ELR (cell line): ENCODE results near the gene TMEM255A.
A peak's percentile ranks its signal among the peaks of the same experiment; 100 is the strongest.

Source experiments
- DNase-seq: peaks from one replicate; pipeline ENCODE4 v3.0.0-alpha.2; 2015; ENCODE audit warnings: low read depth

TMEM255A gene

DNA sequence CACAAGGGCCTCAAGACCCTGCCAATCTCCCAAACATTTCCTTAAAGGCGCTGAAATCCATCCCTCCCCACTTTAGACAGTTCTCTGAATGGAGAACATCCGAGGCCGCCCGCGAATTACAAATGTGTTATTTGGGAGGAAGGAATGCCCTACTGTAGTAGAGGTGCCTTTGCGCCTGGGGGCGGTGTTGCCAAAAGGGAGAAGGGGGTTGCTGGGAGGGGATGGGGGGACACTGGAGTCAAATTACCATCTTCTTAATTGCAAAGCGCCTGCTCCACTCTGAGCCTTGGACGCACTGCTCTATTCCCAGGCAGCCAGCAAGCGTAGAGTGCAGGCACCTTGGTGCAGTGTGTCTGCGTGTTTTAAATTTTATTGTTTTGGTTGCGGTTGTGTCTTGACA, 2.7 kb downstream of the TMEM255A start:
- no peak for DNase-seq

DNA sequence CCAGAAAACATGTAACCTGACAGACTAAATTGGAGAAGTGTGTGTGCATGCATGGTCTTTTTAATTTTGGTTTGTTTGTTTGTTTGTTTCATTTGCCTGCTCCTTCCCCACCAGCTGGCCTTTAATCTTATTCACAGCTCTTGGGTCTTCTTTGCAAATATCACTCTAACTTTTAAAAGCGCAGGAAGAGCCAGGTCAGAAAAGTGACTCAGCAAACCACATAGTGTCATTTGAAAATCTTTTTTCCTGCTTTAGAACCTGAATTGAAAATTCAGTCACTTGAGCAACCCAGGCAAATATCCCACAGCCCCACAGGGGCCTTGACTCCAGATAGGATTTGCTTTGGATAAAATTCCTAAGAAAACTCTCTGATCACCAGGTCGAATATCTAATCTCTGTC, 4.6 kb downstream of the TMEM255A start:
- peak; percentile 24 for DNase-seq

DNA sequence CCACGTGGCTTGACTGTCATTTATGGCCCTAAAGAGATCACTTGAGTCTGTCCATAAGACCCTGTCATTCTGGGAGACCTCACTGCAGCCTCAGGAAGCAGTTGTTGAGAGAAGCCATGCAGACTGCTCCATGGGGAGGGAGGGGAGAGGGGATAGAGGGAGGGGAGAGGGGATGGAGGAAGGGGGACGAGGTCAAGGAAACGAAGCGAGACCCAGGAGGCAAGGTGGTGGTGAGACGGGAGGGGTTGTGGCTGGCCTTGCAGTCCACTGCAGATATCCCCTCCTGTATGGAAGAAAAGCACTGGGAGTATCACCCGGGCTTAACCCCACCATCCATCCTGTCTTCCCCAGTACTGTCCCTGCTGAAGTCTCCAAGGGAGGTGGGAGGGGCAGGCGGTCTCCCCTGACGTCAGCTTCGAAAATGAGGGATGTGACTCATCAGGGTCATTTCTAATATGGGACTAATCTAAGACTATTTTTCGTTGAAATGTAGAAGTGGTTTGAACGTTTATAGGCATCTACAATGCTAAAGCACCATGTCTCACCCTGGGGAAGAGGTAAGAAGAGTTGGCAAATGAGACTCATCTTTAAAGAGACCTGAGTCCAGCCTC, 5.6 kb downstream of the TMEM255A start:
- DNase-seq, result peak; percentile 42

DNA sequence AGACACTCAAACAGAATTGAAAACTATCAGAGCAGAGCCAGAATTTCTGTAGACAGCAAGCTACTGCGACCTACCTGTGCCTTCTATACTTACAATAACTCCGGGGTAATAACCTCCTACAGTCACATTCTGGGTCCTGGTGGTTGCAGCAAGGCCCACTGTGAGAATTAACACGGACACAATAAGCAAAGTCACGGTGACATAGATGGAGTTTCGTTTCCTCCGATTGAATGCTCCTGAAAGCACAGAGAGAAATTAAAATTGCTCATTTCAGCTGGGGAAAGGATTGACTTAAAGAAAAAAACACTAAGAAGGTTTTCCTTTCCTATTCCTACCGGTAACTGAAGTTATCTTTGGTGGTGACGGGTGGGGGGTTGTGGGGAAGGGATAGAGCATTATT, 7.0 kb downstream of the TMEM255A start:
- no peak for DNase-seq

DNA sequence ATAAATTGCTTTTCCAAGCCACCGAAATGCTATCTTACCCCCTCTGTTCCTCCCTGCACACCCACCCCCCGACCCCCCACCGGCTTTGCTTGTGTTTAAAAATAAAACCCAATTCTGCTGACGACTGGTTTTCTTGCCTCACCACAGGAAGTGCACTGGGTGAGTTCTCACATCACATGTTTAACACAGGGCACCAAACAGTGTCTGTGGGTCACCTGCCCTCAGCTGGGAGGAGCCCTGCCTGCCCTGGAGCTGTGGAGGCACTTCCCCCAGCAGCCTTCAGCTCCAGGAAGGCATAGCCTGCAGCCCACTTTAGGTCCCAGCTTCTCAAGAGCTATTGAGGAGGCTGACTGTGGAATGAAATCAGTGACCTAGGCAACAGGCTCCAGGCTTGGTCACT, 8.8 kb downstream of the TMEM255A start:
- no peak for DNase-seq

DNA sequence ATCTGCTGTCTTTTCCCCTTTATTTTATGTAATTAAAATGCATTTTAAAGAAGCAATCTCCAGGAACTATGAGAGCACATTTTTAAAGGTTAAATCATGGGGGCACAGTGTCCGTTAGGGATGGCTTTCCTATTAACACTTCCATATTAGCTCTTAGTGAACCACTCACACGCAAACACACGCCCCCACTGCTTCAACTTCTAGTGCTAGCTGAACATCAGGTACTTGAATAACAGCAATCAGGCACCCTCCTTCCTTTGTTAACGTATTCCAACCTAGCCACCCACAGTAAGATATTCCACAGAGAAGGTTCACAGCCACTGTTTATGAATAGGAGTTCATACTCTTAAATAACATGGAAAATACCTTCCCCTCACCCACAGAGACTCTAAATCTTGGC, 9.3 kb downstream of the TMEM255A start:
- no peak for DNase-seq

DNA sequence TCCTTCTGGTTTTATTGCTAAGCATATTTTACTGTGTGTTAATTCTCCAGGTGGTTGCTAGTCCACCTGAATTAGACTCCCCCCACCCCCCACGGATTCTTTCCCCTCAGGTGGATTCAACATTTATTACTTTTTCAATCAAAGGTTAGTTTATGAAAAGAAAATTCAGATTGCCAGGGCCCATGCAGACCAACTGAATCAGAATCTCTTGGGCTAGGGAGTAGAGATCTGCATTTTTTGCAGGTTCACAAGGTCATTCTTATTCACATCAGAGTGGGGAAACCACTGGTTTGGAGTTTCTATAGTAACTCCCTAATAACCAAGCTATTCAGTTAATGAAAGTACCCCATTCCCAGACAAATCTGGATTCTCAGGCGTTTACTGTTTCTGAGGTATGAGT, 9.8 kb downstream of the TMEM255A start:
- DNase-seq, result no peak

DNA sequence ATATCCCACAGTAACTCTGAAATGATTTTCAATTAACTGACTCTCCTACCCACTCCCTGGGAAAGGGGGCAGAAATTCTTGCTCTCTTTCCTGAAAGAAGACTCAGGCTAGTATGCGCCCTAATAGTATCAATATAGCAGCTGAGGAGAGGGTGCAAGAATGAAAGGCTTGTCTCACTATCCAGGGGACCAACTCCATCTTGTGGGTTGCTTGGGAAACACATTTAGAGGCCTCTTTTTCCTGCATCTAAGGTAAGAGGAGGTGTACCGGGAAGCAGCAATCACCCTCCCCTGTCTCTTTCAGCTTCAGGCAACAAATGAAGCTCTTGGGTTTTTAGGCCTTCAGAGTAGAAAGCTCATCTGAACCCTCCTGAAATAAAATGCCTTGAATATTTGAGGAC, 11.3 kb downstream of the TMEM255A start:
- DNase-seq, result peak; percentile 6

DNA sequence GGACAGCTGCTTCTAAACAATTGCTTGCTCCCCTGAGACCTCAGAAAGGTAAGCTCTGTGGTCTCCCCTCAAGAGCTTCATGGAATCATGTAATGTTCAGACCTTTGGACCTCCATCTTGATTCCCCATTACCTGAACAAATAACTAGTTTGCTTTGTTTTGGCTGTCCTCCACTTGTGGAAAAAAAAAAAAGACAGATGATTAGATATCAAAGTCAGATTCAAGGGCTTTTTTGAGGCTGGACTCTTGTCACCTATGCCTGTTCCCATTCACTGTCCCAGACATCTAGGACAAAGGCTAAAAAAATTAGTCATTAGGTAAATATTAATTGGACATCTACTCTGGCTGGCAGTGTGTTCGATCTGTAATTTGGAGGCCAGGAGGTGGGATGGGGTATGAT, 13.3 kb downstream of the TMEM255A start:
- no peak for DNase-seq

DNA sequence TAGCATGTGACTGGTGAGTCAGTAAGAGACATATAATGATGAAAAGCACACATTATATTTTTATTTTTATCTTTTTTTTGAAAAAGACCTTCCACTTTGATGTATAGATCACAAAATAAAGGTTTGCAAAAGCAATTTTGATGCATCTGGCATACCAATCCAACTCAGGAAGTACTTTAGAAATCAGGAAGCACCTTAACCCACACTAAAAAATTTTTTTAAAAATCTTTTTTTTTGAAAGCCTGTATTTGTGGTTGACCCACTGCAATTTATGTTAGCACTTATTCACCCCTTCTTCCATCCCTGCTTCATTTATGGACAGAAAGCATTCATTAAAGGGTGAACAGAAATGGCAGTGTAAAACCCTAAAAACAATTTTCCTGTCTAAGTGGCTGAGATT, 16.6 kb downstream of the TMEM255A start:
- DNase-seq, result no peak

DNA sequence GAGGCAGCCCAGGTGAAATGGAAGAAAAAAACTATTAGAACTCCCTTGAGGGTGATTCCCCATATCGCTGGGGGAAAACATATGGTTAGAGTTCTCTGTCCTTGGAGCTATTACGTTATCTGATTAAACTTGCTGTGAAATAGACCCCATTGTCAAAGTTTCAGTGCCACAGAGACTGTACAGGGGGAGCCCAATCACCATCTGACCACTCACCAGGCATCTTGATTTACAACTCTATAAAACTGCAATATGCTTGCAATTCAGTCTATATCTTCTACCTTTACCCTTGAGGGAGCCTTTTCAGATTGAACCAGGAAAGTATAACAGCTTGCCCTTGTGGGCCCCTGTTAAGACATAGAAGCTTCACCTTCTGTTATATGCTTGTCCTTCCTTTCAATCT, 18.2 kb downstream of the TMEM255A start:
- DNase-seq, result no peak

DNA sequence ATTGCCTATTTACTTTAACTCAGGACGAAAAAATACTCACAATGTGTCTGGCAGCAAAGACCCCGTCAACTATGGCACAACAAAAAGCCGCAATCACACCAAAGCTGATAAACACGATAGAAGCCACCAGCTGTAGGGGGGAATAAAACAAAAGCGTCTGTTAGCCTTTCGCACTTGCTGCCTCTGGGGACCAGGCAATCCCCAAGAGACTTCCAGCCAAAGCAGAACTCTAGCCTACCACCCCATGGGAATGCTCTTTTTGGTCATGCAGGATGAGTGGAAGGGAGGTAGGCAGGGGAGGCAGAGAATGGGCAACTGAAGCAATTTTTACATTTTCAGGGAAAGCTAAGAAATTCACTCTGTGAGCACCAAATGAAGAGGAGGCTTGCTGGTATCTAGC, 20.1 kb downstream of the TMEM255A start:
- no peak for DNase-seq

DNA sequence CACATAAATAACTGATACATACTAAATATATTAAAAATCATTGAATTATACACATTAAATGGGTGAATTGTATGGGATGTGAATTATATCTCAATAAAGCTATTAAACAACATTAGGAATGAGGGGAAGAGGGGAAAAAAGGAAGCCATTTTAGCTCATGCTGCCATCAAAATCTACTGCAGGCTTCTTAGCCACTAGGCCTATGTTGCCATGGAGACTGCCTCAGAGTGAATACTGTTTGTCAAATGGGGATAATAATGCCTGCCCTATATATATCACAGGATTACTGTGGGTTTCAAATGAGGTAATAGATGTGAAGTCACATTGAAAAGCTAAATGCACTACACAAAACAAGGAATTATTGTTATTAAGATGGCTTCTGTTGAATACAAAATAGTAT, 21.2 kb downstream of the TMEM255A start:
- DNase-seq, result no peak

DNA sequence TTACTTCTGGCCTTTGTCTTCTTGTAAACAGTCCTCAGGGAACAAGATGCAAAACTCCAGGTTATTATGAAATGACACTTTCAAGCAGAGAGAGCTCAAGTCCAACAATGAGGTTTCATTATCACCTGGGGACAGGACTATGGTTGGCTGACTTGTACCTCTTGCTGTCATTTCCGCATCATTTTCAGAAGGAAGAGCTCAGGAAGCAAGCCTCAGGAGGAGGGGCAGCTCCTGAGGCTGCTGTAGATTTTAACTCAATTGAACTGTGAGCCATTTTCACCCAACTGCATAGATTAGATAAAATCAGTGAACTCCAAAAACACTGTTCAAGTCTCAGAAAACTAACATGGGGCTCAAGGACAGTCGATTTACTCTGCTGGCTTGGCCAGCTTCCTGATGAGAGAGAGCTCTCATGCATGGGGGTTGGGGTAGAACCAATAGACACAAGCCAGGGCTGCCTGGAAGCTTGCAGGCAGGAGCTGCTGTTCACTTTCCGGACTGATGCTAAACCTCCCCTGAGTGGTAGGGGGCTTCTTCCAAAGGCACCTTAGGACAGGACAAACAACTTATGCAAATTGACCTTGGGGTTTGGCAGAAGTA, 23.6 kb downstream of the TMEM255A start:
- DNase-seq, result no peak

DNA sequence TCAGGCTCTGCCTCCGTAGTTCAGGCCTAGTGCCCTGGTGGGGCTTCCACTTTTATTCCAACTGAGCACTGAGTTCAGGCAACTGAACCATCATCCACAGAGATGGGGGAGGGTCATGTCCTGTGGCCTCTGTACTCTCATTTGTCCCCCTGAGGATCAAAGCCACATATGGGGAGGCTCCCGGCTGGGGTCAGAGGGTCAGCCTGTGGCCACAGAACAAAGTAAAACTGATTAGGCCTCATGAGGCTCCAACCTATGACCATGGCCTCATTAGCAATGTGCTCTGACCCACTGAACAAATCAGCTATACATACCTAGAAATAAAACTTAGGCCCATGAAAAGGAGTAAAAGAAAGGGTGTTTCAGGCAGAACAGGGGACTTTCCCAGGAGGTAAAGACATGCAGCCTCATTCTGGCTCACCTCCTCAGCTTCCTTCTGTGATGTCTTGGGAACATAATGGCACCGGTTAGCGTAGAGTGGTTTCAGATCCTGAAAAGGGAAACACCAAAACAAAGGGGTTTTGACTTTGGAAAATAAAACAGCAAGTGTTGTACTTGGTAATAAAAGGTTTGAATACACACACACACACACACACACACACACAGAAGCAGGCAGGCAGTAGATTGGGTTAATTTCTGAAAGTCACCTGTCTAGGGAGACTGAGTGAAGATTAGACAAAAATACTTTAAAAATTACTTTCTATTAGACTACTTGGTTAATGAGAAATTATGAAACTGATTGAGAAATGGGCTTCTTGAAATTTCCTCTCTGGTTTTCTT, 24.3 kb downstream of the TMEM255A start:
- no peak for DNase-seq

DNA sequence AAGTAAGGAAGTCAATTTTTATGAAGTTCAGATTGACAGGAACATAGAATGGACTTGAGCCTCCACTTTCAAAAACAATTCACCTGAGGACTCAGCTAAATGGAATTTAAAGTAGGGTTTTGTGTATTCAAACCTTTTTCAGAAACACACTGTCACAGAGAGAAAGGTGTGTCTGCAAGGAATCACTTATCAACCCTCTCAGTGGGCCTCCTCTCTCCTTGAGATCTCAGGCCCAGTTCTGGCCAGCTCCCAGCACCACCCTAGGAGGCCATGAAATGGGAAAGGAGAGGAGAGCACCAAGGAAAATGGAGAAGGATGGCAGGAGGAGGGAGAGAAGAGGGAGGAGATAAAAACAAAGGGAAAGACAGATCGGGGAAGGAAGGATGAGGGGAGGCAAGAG, 28.6 kb downstream of the TMEM255A start:
- no peak for DNase-seq

DNA sequence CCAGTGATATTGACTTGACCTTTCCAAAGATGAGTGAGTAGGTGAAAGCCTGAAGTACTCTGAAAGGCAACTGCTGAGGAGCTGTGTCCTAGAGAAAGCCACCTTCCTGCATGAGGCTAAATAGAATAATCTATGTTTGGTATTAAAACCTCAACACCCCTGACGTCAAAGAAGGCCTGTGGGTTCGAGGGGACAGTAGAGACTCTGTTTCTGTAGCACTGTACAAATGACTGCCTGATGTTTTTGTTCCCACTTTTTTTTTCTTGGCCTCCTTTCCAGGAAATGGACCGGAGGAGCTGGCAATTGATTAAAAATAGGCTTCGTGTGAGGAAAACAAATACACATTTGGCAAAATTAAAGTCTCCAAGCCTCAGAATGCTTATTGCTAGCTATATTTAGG, 29.5 kb downstream of the TMEM255A start:
- DNase-seq, result no peak

DNA sequence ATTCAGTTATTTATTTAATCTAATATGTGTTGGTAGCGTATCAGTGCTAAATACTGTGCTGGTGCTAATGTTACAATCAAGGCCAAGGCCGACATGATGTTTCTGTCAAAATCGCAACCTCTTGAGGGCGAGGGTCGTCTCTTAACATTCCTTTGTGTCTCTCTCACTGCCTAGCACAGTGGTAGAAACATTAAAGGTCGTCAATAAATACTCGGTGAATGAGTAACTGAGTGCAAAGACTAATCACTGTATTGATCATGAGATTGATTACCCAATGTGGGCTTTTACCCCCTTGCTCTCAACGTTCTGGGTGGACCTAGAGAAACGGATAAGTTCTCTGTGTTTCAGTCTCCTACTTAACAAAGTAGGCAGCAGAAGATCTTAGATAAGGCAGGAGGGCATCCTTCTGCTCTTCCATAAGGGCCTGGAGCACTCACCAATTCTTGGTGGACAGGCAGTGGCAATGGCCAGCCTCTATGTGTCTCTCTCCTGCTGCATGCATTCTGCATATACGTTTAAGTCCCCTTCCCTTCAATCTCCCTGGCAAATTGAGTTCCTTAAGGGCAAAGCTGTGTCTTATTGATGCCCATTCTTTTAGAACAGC, 30.1 kb downstream of the TMEM255A start:
- DNase-seq, result no peak

DNA sequence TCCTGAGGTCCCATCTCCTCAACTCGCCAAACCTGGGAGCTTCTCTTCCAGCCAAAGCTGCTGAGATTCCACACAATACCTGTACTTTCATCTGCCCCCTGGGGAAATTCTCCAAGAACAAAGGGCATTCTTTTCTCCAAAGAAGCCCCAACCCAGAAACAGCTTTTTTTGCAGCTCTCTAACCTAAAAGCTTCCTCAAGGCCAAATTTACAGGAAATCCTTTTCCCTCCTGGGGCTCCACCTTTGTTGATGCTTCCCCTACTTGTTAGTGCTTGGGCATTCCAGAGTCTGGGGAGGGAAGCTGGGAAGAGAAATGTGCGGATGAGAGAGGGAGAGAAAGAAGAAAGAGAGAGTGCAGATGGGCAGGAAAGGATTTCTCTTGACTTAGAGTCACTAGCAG, 36.3 kb downstream of the TMEM255A start:
- no peak for DNase-seq

DNA sequence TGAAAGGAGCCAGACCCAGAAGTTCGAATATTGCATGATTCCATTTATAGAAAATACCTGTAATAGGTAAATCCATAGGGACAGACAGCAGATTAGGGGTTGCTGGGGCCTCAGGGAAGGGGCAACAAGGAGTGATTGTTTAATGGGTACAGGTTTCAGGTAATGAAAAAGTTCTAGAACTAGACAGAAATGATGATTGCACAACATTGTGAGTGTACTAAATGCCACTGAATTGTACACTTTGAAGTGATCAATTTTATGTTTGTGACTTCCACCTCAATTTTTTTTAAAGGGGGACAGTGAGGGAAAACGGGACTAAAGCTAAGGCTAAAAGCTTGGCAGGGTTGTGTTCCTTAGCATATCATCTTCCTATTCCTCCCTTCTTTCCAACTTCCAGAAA, 37.1 kb downstream of the TMEM255A start:
- DNase-seq, result no peak

DNA sequence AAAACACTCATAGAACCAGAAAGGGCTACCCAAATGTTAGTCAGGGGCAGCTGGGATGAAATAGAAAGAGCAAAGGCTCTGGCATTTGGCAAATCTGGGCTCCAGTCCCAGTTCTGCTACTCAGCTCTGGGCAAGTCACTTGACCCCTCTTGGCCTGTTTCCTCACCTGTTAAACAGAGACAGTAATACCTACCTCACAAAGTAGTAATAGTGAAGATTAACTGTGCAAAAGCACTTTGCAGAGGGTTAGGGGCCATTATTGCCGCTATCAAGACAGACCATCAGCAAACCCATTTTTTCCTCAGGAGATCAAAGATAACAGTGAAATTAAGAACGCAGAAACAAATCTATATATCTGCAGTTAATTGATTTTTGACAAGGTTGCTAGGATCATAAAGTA, 40.0 kb downstream of the TMEM255A start:
- DNase-seq, result no peak

DNA sequence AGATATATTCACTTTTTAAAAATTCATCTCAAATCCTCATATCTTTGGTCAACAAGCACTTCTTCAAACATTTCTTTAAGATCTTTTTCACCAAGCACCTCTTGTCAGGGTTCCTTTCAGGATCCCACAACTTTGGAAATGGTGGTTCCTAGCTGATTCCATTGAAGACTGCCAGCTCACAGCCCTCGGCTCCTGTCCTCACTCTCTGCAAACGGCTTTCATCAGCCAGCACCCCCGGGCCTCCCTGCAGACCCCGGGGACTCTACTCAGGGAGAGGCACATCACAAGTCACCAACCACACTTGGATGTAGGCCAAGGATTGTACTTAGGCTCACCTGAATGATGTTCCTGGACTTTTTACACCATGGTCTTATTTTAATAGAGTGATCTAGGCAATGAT, 40.7 kb downstream of the TMEM255A start:
- DNase-seq, result no peak

DNA sequence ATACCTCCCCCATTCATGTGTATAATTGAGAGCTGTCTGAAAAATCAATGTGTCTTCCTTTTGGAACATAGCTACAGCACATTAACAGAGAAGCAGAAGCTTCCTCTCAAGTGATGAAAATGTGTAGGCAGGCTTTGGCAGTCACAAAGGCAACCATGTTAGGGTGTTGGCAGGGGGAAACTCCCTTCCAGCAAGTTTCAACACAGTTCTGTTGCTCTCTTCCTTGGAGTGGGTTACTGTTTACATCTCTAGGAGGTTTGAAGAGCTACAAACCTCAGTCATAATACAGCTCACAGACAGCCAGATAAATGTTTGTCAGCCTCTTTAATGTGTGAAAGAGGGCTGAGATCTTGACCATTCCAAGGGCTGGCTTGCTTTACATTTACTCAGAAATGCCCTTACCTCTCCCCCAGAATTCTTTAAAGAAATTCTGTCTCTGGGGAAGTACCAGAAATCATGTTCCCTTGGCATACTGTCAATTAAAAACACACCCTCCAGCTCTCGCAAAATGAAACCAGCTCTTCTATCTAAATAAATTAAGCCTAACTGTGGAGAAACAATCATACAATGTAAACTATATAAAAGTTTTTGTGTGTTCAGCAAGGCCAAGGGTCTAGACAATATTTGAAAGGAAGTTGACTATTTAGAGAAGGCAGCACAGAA, 41.8 kb downstream of the TMEM255A start:
- no peak for DNase-seq
